Measurements from ENCODE around the gene TPBGL.

The TPBGL gene

GRCh38 chr11:75246671-75247350 lies 6.2 kb downstream of the TPBGL start:
- DNase-seq: no peak

- DNase-seq: no peak
Observed at GRCh38 chr11:75248924-75249256, 8.3 kb downstream of the TPBGL start.

- no peak for DNase-seq
Observed at GRCh38 chr11:75249704-75250103, 9.1 kb downstream of the TPBGL start.

GRCh38 chr11:75254326-75254725 lies 13.8 kb downstream of the TPBGL start:
- no peak for DNase-seq

GRCh38 chr11:75260396-75261170 lies 20.0 kb downstream of the TPBGL start:
- no peak for DNase-seq

- DNase-seq: no peak
Observed at GRCh38 chr11:75261902-75262361, 21.4 kb downstream of the TPBGL start.

GRCh38 chr11:75262436-75262835 lies 21.9 kb downstream of the TPBGL start:
- DNase-seq: no peak

GRCh38 chr11:75262961-75263852 lies 22.6 kb downstream of the TPBGL start:
- no peak for DNase-seq

- DNase-seq: no peak
Observed at GRCh38 chr11:75263944-75264349, 23.4 kb downstream of the TPBGL start.

- no peak for DNase-seq
Observed at GRCh38 chr11:75264356-75264755, 23.8 kb downstream of the TPBGL start.

GRCh38 chr11:75264971-75265370 lies 24.4 kb downstream of the TPBGL start:
- no peak for DNase-seq

- DNase-seq: no peak
Observed at GRCh38 chr11:75265851-75266531, 25.4 kb downstream of the TPBGL start.

- DNase-seq: no peak
Observed at GRCh38 chr11:75267171-75267970, 26.8 kb downstream of the TPBGL start.

GRCh38 chr11:75268626-75269366 lies 28.2 kb downstream of the TPBGL start:
- no peak for DNase-seq

- DNase-seq: no peak
Observed at GRCh38 chr11:75269367-75269660, 28.7 kb downstream of the TPBGL start.

GRCh38 chr11:75269896-75270295 lies 29.3 kb downstream of the TPBGL start:
- DNase-seq: no peak

- peak; percentile 20 to 31 for DNase-seq
Observed at GRCh38 chr11:75270896-75271418, 30.4 kb downstream of the TPBGL start.

GRCh38 chr11:75271730-75272129 lies 31.2 kb downstream of the TPBGL start:
- no peak for DNase-seq

- DNase-seq: no peak
Observed at GRCh38 chr11:75272391-75272790, 31.8 kb downstream of the TPBGL start.

- DNase-seq: no peak
Observed at GRCh38 chr11:75272821-75273301, 32.3 kb downstream of the TPBGL start.

Measured in Kasumi-1 (cell line).